B cell (primary cell): ENCODE results near the gene DLAT. TPM values are rescaled to one million over a fixed set of nuclear protein-coding genes. Genes with fewer than 3 reads are reported as not detected.
A peak's percentile ranks its signal among the peaks of the same experiment; 100 is the strongest.

Experiments
- ATAC-seq: fragments of 200-7000 bp; cut with Tn5 transposase; one replicate; pipeline ENCODE4 v1.10.0; 2021; ENCODE audit warnings: low read depth, mild to moderate bottlenecking, moderate number of reproducible peaks, moderate library complexity
- CTCF ChIA-PET: fragments of 350-600 bp; sonication (Branson Sonifier 250); formaldehyde crosslinking; loops from one replicate; lab custom pipeline; 2021; ENCODE audit warnings: antibody characterized with exemption, inconsistent platforms; lab: Charles Lee
- POLR2A ChIA-PET: fragments of 350-600 bp; sonication (Branson Sonifier 250); formaldehyde crosslinking; loops from one replicate; lab custom pipeline; 2021; ENCODE audit warnings: antibody characterized with exemption; lab: Charles Lee
- DNase-seq: peaks from one replicate; pipeline ENCODE4 v3.0.0; 2013
- H2AFZ ChIP-seq: 2 replicates; pipeline ENCODE4 v1.6.1; 2012; ENCODE audit warnings: mild to moderate bottlenecking, low read depth, low read length; ENCODE audit not compliant: insufficient read depth, poor library complexity, severe bottlenecking
- H3K27ac ChIP-seq, 2 donors: 1 replicate in 1 of 2; 2 replicates in 1 of 2; pipeline ENCODE4 v1.5.1; 2012 to 2013; ENCODE audit warnings: low read length in 2 of 2, mild to moderate bottlenecking in 2 of 2, moderate library complexity in 1 of 2
- H3K27me3 ChIP-seq, 4 experiments: fragments of 200-600 bp in 1 of 4; sonication (generic) in 1 of 4; replicated peaks in 1 of 4; 1 replicate in 2 of 4; 2 replicates in 2 of 4; pipeline versions ENCODE4 v1.6.1 to v1.7.0; 2013 to 2016; ENCODE audit warnings: low read length in 3 of 4, mild to moderate bottlenecking in 2 of 4, mixed read lengths in 1 of 4, moderate library complexity in 1 of 4; ENCODE audit not compliant: insufficient read depth in 4 of 4, control insufficient read depth in 3 of 4; ENCODE audit errors: control extremely low read depth in 1 of 4
- H3K36me3 ChIP-seq, 2 experiments: replicated peaks in 1 of 2; 1 replicate in 1 of 2; 2 replicates in 1 of 2; pipeline versions ENCODE4 v1.6.1 to v1.7.1; 2013; ENCODE audit warnings: low read length in 1 of 2; ENCODE audit not compliant: insufficient read depth in 2 of 2, control insufficient read depth in 1 of 2; ENCODE audit errors: control extremely low read depth in 1 of 2, extremely low read depth in 1 of 2
- H3K4me1 ChIP-seq, 2 donors: fragments of 200-600 bp in 1 of 2; sonication (generic) in 1 of 2; 1 replicate in 1 of 2; 2 replicates in 1 of 2; pipeline versions ENCODE4 v1.5.1 to v1.6.1; 2013 to 2017; ENCODE audit warnings: low read length in 2 of 2; ENCODE audit not compliant: control insufficient read depth in 2 of 2, insufficient read depth in 2 of 2
- H3K4me2 ChIP-seq: replicated peaks from 2 replicates; pipeline ENCODE3; 2012; ENCODE audit warnings: mild to moderate bottlenecking, low read depth, low read length; ENCODE audit not compliant: poor library complexity, severe bottlenecking
- H3K4me3 ChIP-seq, 5 experiments: fragments of 200-600 bp in 1 of 5; sonication (generic) in 1 of 5; 1 replicate in 3 of 5; 2 replicates in 2 of 5; pipeline versions ENCODE4 v1.5.1 to v1.7.0; 2011 to 2016; ENCODE audit warnings: low read length in 4 of 5, mild to moderate bottlenecking in 4 of 5, low read depth in 2 of 5, control low read depth in 1 of 5, moderate library complexity in 1 of 5; ENCODE audit not compliant: insufficient read depth in 1 of 5; ENCODE audit errors: control extremely low read depth in 1 of 5, extremely low read depth in 1 of 5
- H3K79me2 ChIP-seq: fragments of 200-600 bp; sonication (generic); one replicate; pipeline ENCODE4 v1.6.0; 2016; ENCODE audit warnings: low read length; ENCODE audit not compliant: control insufficient read depth, insufficient read depth
- H3K9ac ChIP-seq: fragments of 200-600 bp; sonication (generic); 2 replicates; pipeline ENCODE4 v1.6.1; 2017; ENCODE audit warnings: mild to moderate bottlenecking, low read length, moderate library complexity
- H3K9me3 ChIP-seq, 3 donors: one replicate each; pipeline versions ENCODE4 v1.6.1 to v1.7.1; 2013; ENCODE audit warnings: low read length in 2 of 3; ENCODE audit not compliant: control insufficient read depth in 2 of 3, insufficient read depth in 1 of 3; ENCODE audit errors: control extremely low read depth in 1 of 3
- H4K20me1 ChIP-seq: 2 replicates; pipeline ENCODE4 v1.6.0; 2012; ENCODE audit warnings: mild to moderate bottlenecking, low read length; ENCODE audit not compliant: insufficient read depth, control insufficient read depth, poor library complexity, severe bottlenecking
- H3K27ac Mint-ChIP-seq: one replicate; pipeline ENCODE4 v1.8.0; 2021; ENCODE audit warnings: mixed read lengths
- H3K27me3 Mint-ChIP-seq: one replicate; pipeline ENCODE4 v1.8.0; 2021; ENCODE audit warnings: mixed read lengths
- H3K4me1 Mint-ChIP-seq: one replicate; pipeline ENCODE4 v1.8.0; 2021; ENCODE audit warnings: mixed read lengths
- H3K4me3 Mint-ChIP-seq: one replicate; pipeline ENCODE4 v1.8.0; 2021; ENCODE audit warnings: mixed read lengths
- H3K9me3 Mint-ChIP-seq: one replicate; pipeline ENCODE4 v1.8.0; 2022; ENCODE audit warnings: mixed read lengths; ENCODE audit not compliant: insufficient read depth
- EZH2 ChIP-seq: IDR thresholded peaks from 2 replicates; pipeline ENCODE4 v1.6.1; 2012; ENCODE audit warnings: borderline replicate concordance, low read depth, mild to moderate bottlenecking, moderate library complexity, low read length; ENCODE audit not compliant: insufficient read depth, poor library complexity, severe bottlenecking
- WGBS: methylation state at CpG from one replicate; pipeline ENCODE4 v1.1.5; 2013; ENCODE audit warnings: missing lambda C conversion rate; ENCODE audit not compliant: insufficient coverage; 5-methylcytosine and 5-hydroxymethylcytosine counted together
- intact Hi-C: fragments of 100-400 bp; cut with micrococcal nuclease; formaldehyde crosslinking; loops from one replicate; pipeline ENCODE4 v1.10.0; 2022
- polyA plus RNA-seq: library from polyadenylated mRNA; depleted of rRNA; stranded (reverse); fragments of >200 nt; gene quantifications from 2 replicates; pipeline ENCODE4 v1.2.3, GENCODE V29; 2012
- total RNA-seq, 2 donors: library from RNA; stranded (reverse); fragments of 120-200 nt in 1 of 2; gene quantifications; 1 replicate in 1 of 2; 2 replicates in 1 of 2; pipeline versions ENCODE4 v1.2.3 to v1.2.4, GENCODE V29; 2013 to 2022
- TF ChIP-seq, protein P1 (sequence below): fragments of 200-600 bp; IDR thresholded peaks from one replicate; pipeline ENCODE4 v1.8.0; 2022; ENCODE audit warnings: antibody characterized with exemption, mild to moderate bottlenecking

DLAT gene
- total and polyA plus RNA-seq, 2 donors (not counting 1 experiment from before 2014, with no cell fraction given): 8.9 to 19.8 TPM

DNA sequence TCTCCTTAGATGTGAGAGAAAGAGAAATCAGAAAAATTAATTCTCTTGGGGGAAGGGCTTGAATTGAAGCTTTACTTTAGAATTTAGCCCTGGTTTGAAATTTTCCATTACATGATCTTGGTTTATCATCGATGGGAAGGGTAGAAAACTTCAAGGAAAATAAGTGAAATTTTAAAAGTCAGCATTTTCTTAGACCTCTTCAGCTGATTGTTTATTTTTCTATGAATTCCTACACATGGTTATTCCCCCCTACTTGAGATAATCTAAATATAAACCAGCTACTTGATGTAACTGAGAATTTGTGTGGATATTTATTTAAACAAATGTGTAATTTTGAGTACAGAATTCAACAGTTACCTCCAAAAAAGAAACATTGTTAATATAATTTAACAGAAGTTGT, 37.7 kb downstream of the DLAT start:
- intact Hi-C loops: no loop called here
- no peak overlapping the region for H3K4me2 ChIP-seq
- H2AFZ ChIP-seq: no peak overlapping the region
- no peak overlapping the region for H3K9ac ChIP-seq
- ChIA-PET CTCF (interaction anchor here (0.9 kb wide), 1 partner anchor 51 kb away, joined by 3 read pairs; no protein-coding TSS in a partner anchor), POLR2A (no interaction called here)
- H4K20me1 ChIP-seq: no peaks in the 10 kb centered on the region
- no peaks in the 10 kb centered on the region for H3K4me1 ChIP-seq
- H3K27ac Mint-ChIP-seq: no peak overlapping the region
- ATAC-seq: no peak
- H3K36me3 ChIP-seq: peaks cover 2 to 24% of the 10 kb centered on the region in 2 experiments
- no peak overlapping the region for H3K4me3 Mint-ChIP-seq
- H3K27me3 ChIP-seq: no peaks in the 10 kb centered on the region
- H3K9me3 ChIP-seq: no peaks in the 10 kb centered on the region
- H3K27ac ChIP-seq: no peak overlapping the region
- no peak for DNase-seq
- no CpG with 5 or more reads among the region's 1 CpG for WGBS
- H3K79me2 ChIP-seq: no peaks in the 10 kb centered on the region
- H3K9me3 Mint-ChIP-seq: no peaks in the 10 kb centered on the region
- H3K27me3 Mint-ChIP-seq: no peaks in the 10 kb centered on the region
- TF ChIP-seq EZH2: no peak
- TF ChIP-seq, protein P1, sequence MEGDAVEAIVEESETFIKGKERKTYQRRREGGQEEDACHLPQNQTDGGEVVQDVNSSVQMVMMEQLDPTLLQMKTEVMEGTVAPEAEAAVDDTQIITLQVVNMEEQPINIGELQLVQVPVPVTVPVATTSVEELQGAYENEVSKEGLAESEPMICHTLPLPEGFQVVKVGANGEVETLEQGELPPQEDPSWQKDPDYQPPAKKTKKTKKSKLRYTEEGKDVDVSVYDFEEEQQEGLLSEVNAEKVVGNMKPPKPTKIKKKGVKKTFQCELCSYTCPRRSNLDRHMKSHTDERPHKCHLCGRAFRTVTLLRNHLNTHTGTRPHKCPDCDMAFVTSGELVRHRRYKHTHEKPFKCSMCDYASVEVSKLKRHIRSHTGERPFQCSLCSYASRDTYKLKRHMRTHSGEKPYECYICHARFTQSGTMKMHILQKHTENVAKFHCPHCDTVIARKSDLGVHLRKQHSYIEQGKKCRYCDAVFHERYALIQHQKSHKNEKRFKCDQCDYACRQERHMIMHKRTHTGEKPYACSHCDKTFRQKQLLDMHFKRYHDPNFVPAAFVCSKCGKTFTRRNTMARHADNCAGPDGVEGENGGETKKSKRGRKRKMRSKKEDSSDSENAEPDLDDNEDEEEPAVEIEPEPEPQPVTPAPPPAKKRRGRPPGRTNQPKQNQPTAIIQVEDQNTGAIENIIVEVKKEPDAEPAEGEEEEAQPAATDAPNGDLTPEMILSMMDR: no peak
- H3K4me1 Mint-ChIP-seq: no peaks in the 10 kb centered on the region
- H3K4me3 ChIP-seq: no peak overlapping the region

DNA sequence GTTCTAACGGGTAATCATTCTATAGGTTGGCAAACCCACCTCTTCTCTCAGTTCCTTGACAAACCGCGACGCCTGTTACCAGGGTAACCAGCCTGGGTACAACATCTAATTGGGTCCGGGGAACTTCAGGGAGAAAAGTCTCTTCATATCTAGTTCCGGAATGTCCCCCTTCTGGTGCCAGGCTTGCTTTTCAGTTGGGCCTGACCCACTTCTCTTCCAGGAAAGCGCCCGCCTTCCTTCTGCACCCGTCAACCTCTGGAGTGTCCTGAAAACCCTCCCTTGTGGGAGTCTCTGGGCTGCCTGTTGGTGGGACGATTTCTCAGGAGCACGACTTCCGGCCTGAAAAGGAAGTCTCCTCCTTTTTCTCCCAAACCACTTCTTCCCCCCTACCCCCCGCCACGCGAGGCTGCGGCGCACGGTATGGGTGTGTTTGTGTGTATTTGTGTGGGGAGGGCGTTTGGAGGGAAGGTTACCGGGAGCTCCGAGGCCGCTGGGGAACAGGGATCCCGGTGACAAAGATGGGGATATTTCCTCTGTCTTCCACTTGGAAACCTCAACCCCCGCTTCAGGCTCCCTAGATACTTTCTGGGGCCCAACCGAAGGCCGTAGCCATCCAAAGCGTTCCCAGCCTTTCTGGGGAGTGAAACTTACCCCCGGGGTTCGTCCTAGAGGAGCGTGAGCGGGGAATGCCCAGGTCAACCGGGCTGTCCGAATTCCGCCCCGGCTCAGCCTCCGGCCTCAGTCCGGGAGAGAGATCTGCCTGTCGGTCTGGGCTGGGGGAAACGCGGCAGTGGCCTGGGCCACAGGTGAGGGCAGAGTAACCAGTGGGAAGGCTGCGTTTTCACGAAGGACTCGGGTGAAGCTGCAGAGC, 49.0 kb downstream of the DLAT start, which contains the start of the genes NKAPD1 and PIH1D2:
Gene NKAPD1, plus strand, starts transcription at position 359 of the 871 bp plus-strand sequence. CDS start 1,276 bp downstream, outside the sequence.
Gene PIH1D2, minus strand, starts transcription at position 77 of the 871 bp plus-strand sequence. CDS start 843 bp downstream, outside the sequence.
- Histone ChIP-seq H3K79me2 (peaks cover 39% of the 10 kb centered on the region), H3K27ac (peak within 1 kb of the TSS; percentile 53 to 88), H3K4me3 (peak within 1 kb of the TSS; percentile 78 to 98 (median 81)), H3K36me3 (peaks cover 1 to 23% of the 10 kb centered on the region in 2 experiments), H3K4me2 (peak within 1 kb of the TSS; percentile 94), H3K9me3 (no peaks in the 10 kb centered on the region), H2AFZ (peak within 1 kb of the TSS; percentile 89), H3K27me3 (no peaks in the 10 kb centered on the region), H3K9ac (peak within 1 kb of the TSS; percentile 97), H3K4me1 (peaks cover 12 to 13% of the 10 kb centered on the region in 2 donors), H4K20me1 (no peaks in the 10 kb centered on the region)
- no peaks in the 10 kb centered on the region for H3K9me3 Mint-ChIP-seq
- TF ChIP-seq EZH2: no peak
- TF ChIP-seq, protein P1: peak; percentile 23
- peak within 1 kb of the TSS; percentile 97 for H3K27ac Mint-ChIP-seq
- H3K4me3 Mint-ChIP-seq: peak within 1 kb of the TSS; percentile 97
- H3K27me3 Mint-ChIP-seq: peaks cover 3% of the 10 kb centered on the region
- ChIA-PET CTCF (interaction anchor here (0.8 to 1.3 kb wide), 2 partner anchors 18 to 147 kb away, joined by 3 to 4 read pairs; no protein-coding TSS in a partner anchor), POLR2A (interaction anchor here (1.2 kb wide), 1 partner anchor 12 kb away, joined by 4 read pairs; the partner anchor contains the start of genes SDHD and TIMM8B)
- peaks cover 31% of the 10 kb centered on the region for H3K4me1 Mint-ChIP-seq
- intact Hi-C loops: loop anchor here (1.0 to 5.0 kb wide), 7 partner anchors 12 to 1241 kb away; partner anchors contain the start of genes CFAP68, DLAT, FDXACB1 and PTS
- 1% methylated on average over 34 of the region's 43 CpGs for WGBS
- peak; percentile 95 for DNase-seq
- ATAC-seq: peak; percentile 91
